Measurements from ENCODE around the gene SLC12A9.

- TF ChIP-seq, protein P1, sequence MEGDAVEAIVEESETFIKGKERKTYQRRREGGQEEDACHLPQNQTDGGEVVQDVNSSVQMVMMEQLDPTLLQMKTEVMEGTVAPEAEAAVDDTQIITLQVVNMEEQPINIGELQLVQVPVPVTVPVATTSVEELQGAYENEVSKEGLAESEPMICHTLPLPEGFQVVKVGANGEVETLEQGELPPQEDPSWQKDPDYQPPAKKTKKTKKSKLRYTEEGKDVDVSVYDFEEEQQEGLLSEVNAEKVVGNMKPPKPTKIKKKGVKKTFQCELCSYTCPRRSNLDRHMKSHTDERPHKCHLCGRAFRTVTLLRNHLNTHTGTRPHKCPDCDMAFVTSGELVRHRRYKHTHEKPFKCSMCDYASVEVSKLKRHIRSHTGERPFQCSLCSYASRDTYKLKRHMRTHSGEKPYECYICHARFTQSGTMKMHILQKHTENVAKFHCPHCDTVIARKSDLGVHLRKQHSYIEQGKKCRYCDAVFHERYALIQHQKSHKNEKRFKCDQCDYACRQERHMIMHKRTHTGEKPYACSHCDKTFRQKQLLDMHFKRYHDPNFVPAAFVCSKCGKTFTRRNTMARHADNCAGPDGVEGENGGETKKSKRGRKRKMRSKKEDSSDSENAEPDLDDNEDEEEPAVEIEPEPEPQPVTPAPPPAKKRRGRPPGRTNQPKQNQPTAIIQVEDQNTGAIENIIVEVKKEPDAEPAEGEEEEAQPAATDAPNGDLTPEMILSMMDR (IDR thresholded peaks at IDR 0.05), result no peak
- TF ChIP-seq POLR2A (IDR thresholded peaks at IDR 0.05), result no peak
These were observed 62.5 kb downstream of the SLC12A9 start for GRCh38 chr7:100914879-100915447.
